GM21360 (cell line): ENCODE data around the gene BSCL2.
"Not testable (repeated sequence)": the region's sequence is repeated elsewhere in the genome, so short reads cannot be mapped to it uniquely, and the experiment has no call there.

Source experiments
- ATAC-seq: cut with Tn5 transposase; IDR thresholded peaks from one replicate; pipeline ENCODE4 v1.9.1; 2021; ENCODE audit warnings: mild to moderate bottlenecking, moderate library complexity; ENCODE audit not compliant: unreplicated experiment

Gene BSCL2

GRCh38 chr11:62719302-62719978 lies 12.2 kb upstream of the BSCL2 start:
- no peak for ATAC-seq

DNA sequence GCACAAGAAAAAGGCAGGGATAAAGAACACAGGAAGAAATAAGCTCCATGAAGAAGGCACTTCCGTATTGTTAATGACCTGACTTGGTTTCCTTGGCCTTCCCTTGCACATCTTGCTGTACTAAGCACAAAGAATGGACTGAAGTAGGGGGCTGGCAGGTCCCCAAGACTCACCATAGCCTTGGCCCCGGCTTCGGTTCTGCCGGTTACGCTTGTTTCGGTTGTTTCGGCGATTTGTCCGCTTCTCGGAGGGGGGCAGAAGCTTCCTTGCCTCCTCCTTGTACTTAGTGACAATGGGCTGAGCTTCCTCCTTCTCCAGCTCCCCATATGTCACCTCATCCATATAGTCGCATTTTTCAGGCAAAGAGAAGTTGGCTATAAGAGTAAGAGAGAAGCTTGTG lies 9.6 kb upstream of the BSCL2 start:
- no peak for ATAC-seq

DNA sequence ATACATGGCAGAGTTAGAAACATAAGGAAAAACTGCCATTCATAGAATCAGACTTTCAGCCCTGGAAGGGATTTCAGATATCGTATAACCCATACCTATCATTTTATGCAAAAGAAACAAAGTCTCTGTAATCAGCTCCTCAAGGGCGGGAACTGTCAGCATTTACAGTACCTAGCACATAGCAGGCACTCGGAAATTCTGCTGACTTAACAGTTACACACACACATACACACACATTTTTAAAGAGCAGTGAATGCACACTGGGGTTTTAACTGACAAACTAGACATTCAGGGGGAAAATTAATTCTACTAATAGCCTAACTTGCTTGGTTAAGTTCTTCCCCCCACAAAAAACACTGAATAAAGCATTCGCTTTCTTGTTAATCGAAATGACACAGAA lies 9.0 kb upstream of the BSCL2 start:
- ATAC-seq: no peak

- no peak for ATAC-seq
These were observed 8.2 kb upstream of the BSCL2 start for GRCh38 chr11:62715150-62716130.

- ATAC-seq: no peak
These were observed 6.1 kb upstream of the BSCL2 start for GRCh38 chr11:62713343-62713742.

- no peak for ATAC-seq
These were observed 5.6 kb upstream of the BSCL2 start for GRCh38 chr11:62712861-62713260.

DNA sequence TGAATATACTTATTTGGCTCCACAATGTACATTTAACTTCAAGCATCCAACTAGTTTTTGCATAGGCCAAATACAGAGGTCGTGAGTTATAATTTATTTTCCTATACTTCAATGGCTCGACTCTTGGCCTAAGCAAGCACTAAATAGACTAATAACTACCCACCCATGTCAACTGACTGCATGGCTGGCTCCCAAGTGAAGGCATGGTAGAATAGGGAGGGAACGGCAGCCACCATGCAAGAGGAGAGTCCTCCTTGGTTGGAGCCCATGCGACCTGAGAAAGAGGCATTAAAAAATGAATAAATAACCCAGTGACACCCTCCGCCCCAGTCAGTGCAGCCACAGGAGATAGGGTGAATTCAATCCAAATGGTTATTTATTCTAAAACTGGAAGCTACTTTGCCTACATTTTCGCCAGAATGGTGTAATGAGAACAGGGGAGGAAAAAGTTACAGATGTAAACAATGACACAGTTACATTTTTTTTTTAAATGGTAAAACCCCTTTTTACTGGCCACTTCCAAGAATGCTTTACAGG lies 5.1 kb upstream of the BSCL2 start:
- ATAC-seq: no peak

DNA sequence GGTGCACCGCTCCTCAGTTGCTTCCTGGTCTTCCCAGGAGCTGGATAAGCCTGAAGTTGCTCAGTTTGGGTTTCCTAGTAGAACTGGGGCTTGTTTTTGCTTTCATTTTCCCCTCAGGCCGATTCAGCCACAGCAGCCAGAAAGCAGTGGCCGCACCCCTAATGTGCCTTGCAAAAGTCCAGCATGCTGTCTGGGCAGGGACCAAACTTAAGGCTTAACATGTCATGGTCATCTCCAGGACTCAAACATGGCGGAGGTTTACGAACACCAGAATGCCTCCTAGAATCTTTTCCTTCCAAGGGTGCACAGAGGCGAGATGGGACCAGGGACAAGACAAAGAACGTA lies 2.7 kb upstream of the BSCL2 start:
- peak; percentile 2 for ATAC-seq

- ATAC-seq: peak; percentile 54
These were observed 2.2 kb upstream of the BSCL2 start for GRCh38 chr11:62709247-62710000.

DNA sequence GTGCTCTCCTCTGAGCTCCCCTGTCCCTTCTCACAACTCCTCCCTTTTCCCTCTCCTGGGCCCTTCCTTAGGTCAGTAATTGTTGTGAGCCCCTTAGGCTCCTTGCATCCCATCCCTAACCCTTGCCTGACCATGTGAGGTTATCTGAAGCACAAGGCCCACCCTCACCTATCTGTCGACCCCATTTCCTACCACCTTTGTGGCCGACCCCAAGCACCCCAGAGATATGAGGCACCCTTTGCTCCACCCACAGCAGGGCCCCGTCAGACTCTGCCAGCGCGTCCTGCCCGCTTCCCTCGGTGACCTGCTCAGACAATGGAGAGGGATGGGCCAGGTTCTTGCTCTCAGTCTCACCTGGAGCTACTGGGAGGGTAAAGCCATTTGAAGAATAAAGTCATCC lies 1.6 kb upstream of the BSCL2 start:
- ATAC-seq: no peak

- ATAC-seq: no peak
These were observed 1.2 kb upstream of the BSCL2 start for GRCh38 chr11:62708392-62708791.

- ATAC-seq: no peak
These were observed 375 bp downstream of the BSCL2 start for GRCh38 chr11:62706850-62707247.

- peak; percentile 64 for ATAC-seq
These were observed 1.1 kb downstream of the BSCL2 start for GRCh38 chr11:62705880-62706849.

DNA sequence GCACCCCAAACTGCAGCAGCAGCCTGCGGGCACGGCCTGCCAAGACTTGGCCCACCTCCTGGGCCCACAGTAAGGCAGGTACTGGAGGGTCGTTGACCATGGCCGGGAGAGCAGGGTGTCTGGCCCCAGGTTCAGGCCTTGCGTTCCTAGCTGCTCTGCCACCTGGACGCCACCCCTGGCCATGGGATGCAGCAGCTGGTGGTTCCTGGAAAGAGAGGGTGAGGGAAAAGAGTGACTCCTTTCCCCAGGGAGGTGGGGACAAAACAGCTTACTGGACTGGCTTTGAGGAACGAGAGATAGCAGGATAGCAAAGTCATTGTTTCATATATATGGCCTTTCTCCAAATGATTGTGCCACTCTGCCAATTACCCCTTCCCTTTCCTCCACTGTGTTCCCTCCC lies 1.8 kb downstream of the BSCL2 start:
- no peak for ATAC-seq

- ATAC-seq: not testable (repeated sequence)
These were observed 3.3 kb downstream of the BSCL2 start for GRCh38 chr11:62703921-62704320.

GRCh38 chr11:62702246-62702645 lies 5.0 kb downstream of the BSCL2 start:
- no peak for ATAC-seq

DNA sequence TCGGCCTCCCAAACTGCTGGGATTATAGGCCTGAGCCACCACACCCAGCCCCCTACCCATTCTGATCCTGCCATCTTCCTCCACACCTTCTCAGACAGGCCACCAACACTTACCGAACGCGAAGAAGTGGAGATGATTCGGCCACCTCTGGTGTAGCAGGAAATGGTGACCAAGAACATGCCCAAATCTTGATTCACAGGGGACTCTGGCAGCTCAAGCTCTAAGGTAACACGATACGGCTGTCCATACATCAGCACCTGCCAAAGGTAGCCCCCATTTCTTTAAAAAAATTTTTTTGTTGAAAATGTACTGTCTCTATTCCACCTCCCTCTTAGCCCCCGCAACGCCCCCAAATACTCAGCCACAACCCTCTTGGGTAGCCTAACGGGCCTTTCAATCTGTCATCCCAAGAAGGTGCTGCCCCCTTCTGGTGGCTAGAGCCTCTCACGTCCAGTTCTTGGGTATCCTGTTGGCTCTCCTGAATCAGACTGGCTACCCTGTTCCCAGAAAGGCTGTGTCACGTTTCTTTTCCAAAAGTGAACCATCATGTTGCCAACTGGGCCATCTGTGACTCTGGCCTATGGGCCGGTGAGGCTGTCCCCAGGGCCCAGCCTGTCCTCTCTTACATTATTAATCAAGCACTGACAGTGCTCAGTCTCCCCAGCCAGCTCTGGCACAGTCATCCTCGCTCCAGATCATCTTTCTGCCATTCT lies 12.6 kb downstream of the BSCL2 start:
- no peak for ATAC-seq

- ATAC-seq: not testable (repeated sequence)
These were observed 13.6 kb downstream of the BSCL2 start for GRCh38 chr11:62693624-62694023.

- no peak for ATAC-seq
These were observed 17.6 kb downstream of the BSCL2 start, which contains the start of gene LRRN4CL for GRCh38 chr11:62689421-62690183. TSS of gene LRRN4CL (minus strand) at chr11:62689530. CDS start at chr11:62688508, 1,022 bp downstream.
